ENCODE data around the gene DOP1A. TPM values are rescaled to one million over a fixed set of nuclear protein-coding genes. Genes with fewer than 3 reads are reported as not detected.

Gene DOP1A
- total and polyA plus RNA-seq, 2 of the 4 experiments (the other 2 are of a cell fraction) = 6.0 to 32.4 TPM

DNA sequence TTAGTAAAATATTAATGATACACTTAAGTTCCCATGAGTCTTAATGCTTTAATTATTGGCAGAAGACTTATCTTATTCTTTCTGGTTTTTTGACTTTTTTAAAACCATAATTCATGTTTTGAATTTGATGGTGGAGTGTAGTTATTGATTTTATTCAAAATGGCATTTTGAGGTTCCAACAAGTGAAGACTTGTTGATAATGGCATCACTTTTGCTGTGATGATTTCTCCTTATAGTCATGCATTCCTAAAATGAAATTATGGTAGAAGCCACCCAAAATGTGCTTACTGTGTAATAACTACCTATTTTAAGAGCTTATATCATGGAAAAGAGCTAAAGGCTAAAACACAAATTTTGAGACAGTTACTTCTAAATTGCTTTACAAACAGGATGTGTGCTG, 2.2 kb downstream of the DOP1A start:
- ATAC-seq (ENCODE audit: low read depth) = no peak
- DNase-seq = no peak
- Histone ChIP-seq H4K5ac (ENCODE audit: low read depth, low read length) (no peak overlapping the region), H2BK20ac (ENCODE audit: low read depth, low read length) (no peak overlapping the region), H2AFZ (replicated peaks; ENCODE audit: low read length, poor library complexity) (no peak overlapping the region), H3K14ac (replicated peaks; ENCODE audit: low read depth, low read length) (no peak overlapping the region), H3K9ac (ENCODE audit: low read depth, low read length) (no peak overlapping the region), H3K4me1 (ENCODE audit: control insufficient read depth, insufficient read depth, low read length) (no peaks in the 10 kb centered on the region), H3K56ac (ENCODE audit: extremely low read depth, insufficient read depth, low read length) (no peak overlapping the region), H4K8ac (ENCODE audit: low read depth in 2 of 2, low read length in 2 of 2) (no peak overlapping the region), H3K9me3 (ENCODE audit: control insufficient read depth, insufficient read depth, low read length) (no peaks in the 10 kb centered on the region), H3K79me1 (ENCODE audit: low read depth in 1 of 2, low read length in 2 of 2) (peaks cover 22 to 34% of the 10 kb centered on the region in 2 experiments; a peak in 3 of 4 replicates), H2BK15ac (ENCODE audit: low read depth, low read length) (no peak overlapping the region), H2AK5ac (ENCODE audit: low read depth, low read length) (no peak overlapping the region), H4K20me1 (ENCODE audit: insufficient read depth, low read length) (no peaks in the 10 kb centered on the region), H2BK5ac (ENCODE audit: low read depth, low read length, poor library complexity, severe bottlenecking) (no peak overlapping the region), H3K36me3 (ENCODE audit: control insufficient read depth, insufficient read depth, low read length) (no peaks in the 10 kb centered on the region), H3K4me3 (ENCODE audit: insufficient read depth, low read depth, low read length) (no peak overlapping the region), H4K91ac (ENCODE audit: insufficient read depth, low read depth, low read length) (no peak overlapping the region), H3K4ac (ENCODE audit: low read depth, low read length) (no peak overlapping the region), H3K23ac (ENCODE audit: low read depth, low read length) (no peak overlapping the region), H3K9me1 (ENCODE audit: insufficient read depth, low read length) (no peaks in the 10 kb centered on the region), H3K4me2 (ENCODE audit: low read depth, low read length) (no peak overlapping the region), H2AK9ac (replicated peaks; ENCODE audit: low read depth, low read length, poor library complexity) (no peak overlapping the region), H3K27ac (ENCODE audit: insufficient read depth, low read length) (no peak overlapping the region), H3K18ac (ENCODE audit: low read depth, low read length) (no peak overlapping the region), H3K27me3 (ENCODE audit: control insufficient read depth, insufficient read depth, low read length) (no peaks in the 10 kb centered on the region), H2BK120ac (ENCODE audit: low read depth, low read length) (no peak overlapping the region)
- no peak for TF ChIP-seq FOS (IDR thresholded peaks at IDR 0.05; ENCODE audit: low read depth, low read length)
- no peak for TF ChIP-seq RAD21 (IDR thresholded peaks at IDR 0.05; ENCODE audit: low read length)
- no peak for TF ChIP-seq NFE2L2 (IDR thresholded peaks at IDR 0.05; ENCODE audit: low read depth, low read length)
- TF ChIP-seq MAZ (IDR thresholded peaks at IDR 0.05; ENCODE audit: borderline replicate concordance, low read depth, low read length) = no peak
- TF ChIP-seq RFX5 (IDR thresholded peaks at IDR 0.05; ENCODE audit: low read depth, low read length) = no peak
- no peak for TF ChIP-seq MAFK (IDR thresholded peaks at IDR 0.05; ENCODE audit: low read depth, low read length)
- no peak for TF ChIP-seq SMC3 (IDR thresholded peaks at IDR 0.05; ENCODE audit: low read depth, low read length)
- no peak for TF ChIP-seq MXI1 (IDR thresholded peaks at IDR 0.05; ENCODE audit: borderline replicate concordance, low read depth, low read length)
- TF ChIP-seq BHLHE40 (IDR thresholded peaks at IDR 0.05; ENCODE audit: low read depth, low read length) = no peak
- TF ChIP-seq, protein P1, sequence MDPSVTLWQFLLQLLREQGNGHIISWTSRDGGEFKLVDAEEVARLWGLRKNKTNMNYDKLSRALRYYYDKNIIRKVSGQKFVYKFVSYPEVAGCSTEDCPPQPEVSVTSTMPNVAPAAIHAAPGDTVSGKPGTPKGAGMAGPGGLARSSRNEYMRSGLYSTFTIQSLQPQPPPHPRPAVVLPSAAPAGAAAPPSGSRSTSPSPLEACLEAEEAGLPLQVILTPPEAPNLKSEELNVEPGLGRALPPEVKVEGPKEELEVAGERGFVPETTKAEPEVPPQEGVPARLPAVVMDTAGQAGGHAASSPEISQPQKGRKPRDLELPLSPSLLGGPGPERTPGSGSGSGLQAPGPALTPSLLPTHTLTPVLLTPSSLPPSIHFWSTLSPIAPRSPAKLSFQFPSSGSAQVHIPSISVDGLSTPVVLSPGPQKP (IDR thresholded peaks at IDR 0.05; ENCODE audit: borderline replicate concordance, low read depth, low read length) = no peak
- TF ChIP-seq RCOR1 (IDR thresholded peaks at IDR 0.05; ENCODE audit: insufficient replicate concordance, low read length) = no peak
- no TSS peak for BruUV-seq (replicated peaks)
- dilution Hi-C loops (cut with HindIII; ENCODE audit: low sequenced_read_pairs, unreplicated experiment) = loop anchor here (25.0 kb wide), 1 partner anchor 443 kb away; the partner anchor contains the start of gene PRSS35
- ChIA-PET POLR2A (ENCODE audit: unreplicated experiment) (no interaction called here), CTCF (interaction anchor here (0.5 kb wide), 1 partner anchor 447 kb away, joined by 4 read pairs; no protein-coding TSS in a partner anchor)
- intact Hi-C loops (cut with micrococcal nuclease) = loop anchor here (5.0 kb wide), 1 partner anchor 788 kb away; the partner anchor contains the start of gene CYB5R4
- in situ Hi-C loops (cut with MboI; ENCODE audit: low sequenced_read_pairs) = loop anchor here (5.0 to 25.0 kb wide), 3 partner anchors 128 to 707 kb away; partner anchors contain the start of gene TPBG

Measured in IMR-90 (cell line).